ENCODE measurements around the gene PAK2.
A peak's percentile ranks its signal among the peaks of the same experiment; 100 is the strongest.

The PAK2 gene

DNA sequence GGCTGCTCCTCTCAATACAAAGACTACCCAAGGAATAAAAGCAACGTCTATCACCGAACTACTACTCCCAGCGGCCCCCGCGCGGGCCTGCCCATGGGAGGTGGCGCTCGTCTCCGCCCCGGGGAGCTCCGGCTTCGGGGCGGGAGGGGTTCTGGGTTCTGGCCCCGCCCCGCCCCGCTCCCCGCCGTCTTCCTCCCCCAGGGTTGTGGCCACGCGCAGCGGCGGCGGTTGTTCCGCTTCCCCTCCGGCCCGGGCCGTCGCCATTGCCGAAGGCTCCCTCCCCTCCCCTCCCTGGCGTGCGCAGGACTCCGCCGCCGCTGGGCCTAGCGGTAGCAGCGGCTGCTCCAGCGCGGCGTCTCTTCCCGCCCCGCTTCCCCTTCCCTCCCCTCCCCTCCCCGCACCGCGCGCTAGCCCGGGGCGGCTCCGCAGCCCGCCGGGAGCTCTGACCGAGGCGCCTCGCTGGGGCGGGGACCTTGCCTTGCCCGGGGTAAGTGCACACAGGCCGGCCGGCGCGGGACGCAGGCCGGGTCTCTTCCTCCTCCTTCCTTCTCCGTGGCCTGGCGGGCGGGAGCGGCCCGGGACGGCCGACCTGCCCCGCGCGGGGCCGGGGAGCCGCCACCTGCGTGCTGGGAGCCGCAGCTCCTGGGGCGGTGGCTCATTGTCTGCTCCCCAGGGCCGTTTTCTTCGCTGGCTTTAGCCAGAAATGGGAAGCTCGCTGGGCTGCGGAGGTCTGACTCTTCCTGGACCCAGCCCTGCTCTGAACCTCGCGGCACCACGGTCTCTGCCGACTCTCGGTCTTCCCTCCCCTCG is at the start of gene PAK2:
TSS of gene PAK2 (plus strand) at position 187 of the 810 bp plus-strand sequence. CDS start 42,790 bp downstream, outside the sequence.
- TF ChIP-seq, protein P1, sequence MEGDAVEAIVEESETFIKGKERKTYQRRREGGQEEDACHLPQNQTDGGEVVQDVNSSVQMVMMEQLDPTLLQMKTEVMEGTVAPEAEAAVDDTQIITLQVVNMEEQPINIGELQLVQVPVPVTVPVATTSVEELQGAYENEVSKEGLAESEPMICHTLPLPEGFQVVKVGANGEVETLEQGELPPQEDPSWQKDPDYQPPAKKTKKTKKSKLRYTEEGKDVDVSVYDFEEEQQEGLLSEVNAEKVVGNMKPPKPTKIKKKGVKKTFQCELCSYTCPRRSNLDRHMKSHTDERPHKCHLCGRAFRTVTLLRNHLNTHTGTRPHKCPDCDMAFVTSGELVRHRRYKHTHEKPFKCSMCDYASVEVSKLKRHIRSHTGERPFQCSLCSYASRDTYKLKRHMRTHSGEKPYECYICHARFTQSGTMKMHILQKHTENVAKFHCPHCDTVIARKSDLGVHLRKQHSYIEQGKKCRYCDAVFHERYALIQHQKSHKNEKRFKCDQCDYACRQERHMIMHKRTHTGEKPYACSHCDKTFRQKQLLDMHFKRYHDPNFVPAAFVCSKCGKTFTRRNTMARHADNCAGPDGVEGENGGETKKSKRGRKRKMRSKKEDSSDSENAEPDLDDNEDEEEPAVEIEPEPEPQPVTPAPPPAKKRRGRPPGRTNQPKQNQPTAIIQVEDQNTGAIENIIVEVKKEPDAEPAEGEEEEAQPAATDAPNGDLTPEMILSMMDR (conservative IDR thresholded peaks at IDR 0.05): no peak
- peak within 1 kb of the TSS; percentile 97 for H3K27ac ChIP-seq

DNA sequence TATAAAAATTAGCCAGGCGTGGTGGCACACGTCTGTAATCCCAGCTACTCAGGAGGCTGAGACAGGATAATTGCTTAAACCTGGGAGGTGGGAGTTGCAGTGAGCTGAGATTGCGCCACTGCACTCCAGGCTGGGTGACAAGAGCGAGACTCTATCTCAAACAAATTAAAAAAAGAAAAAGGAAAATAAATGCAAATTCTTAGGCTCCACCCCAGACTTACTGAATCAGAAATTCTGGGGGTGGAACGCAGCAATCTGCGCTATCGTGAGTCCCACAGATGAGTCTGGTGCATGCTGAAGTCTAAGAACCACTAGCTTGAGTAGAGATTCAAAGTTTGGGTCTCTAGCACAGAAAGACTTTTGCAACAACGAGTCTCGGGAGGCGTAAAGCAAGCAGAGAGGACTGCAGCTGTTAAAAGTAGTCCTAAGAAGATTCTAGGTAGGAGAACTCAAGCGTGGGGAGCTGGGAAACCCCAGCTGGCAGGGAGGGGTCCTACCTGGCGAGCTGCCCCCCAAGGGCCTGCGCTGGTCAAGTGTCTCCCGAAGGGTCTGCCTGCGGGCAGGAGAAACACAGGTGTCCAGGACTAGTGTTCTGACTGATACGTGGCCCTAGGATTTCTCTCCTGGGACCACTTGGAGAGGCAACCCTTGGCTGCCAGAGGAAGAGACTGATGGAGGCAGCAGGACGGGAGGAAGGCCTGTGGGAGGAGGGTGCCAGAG is 49.6 kb upstream of the PAK2 start:
- no peak overlapping the region for H3K27ac ChIP-seq
- TF ChIP-seq, protein P1 (conservative IDR thresholded peaks at IDR 0.05): no peak

DNA sequence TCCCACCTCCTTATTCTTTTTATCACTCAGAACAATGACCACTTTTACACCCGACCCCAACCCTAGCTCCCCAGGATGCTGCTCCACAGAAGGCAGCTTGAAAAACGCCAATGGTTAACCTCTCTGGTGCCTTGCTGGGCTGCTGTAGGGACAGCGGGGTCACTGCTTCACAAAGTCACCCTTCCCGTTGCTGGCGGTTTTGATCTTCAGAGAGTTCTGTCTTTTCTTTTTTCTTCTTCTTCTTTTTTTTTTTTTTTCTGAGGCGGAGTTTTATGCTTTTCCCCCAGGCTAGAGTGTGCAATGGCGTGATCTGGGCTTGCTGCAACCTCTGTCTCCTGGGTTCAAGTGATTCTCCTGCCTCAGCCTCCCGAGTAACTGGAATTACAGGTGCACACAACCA is 48.3 kb upstream of the PAK2 start:
- H3K27ac ChIP-seq: no peak overlapping the region
- TF ChIP-seq, protein P1 (conservative IDR thresholded peaks at IDR 0.05): no peak

DNA sequence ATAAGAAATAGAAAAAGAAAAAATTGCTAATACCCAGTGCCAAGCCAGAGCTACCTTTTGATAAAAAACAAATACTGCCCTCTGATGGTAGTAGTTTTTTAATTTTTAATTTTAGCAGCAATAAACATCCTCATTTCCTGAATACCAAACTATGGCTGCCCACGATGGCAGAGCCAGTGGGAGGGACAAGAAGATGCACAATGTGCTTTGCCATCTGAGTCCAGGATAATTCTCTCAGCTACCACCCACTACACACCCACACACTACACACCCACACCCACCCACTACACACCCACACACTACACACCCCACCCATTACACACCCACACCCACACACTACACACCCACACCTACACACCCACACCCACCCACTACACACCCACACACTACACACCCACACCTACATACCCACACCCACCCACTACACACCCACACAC is 45.4 kb upstream of the PAK2 start:
- TF ChIP-seq, protein P1 (conservative IDR thresholded peaks at IDR 0.05): peak; percentile 31
- no peak overlapping the region for H3K27ac ChIP-seq

DNA sequence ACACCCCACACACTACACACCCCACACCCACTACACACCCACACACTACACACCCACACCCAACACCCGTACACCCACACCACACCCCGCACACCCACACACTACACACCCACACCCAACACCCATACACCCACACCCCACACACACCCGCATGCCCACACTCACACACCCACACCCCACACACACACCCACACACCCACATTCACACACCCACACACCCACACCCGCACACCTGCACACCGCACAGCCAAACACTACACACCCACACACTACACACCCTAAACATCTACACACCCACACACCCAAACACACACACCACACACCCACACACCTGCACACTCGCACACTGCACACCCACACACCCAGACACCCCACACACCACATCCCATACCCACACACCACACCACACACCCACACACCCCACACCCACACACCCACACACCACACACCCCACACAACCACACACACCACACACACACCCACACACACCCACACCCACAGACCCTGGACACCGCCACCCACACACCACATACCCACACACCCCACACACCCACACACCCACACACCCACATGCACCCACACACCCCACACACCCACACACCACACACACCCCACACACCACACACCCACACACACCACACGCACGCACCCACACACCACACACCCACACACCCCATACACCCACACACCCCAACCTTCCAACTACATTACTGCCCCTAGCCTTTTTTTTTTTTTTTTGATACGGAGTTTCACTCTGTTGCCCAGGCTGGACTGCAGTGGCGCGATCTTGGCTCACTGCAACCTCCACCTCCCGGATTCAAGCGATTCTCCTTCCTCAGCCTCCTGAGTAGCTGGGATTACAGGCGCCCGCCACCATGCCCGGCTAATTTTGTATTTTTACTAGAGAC is 44.5 kb upstream of the PAK2 start:
- no peak overlapping the region for H3K27ac ChIP-seq
- TF ChIP-seq, protein P1 (conservative IDR thresholded peaks at IDR 0.05): no peak

DNA sequence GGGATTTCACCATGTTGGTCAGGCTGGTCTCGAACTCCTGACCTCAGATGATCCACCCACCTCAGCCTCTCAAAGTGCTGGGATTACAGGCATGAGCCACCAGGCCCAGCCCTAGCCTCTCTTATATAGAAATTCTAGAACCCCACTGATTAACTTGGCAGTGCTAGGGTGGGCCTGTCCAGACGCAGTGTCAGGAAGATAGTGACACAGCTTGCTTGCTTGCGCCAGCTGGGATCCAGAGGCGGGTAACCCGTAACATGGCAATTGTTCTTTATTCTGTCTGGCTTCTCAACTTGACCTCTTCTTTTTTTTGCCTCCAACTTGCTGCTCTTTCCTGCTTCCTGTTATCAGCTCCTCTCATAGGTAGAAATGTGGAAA is 43.8 kb upstream of the PAK2 start:
- TF ChIP-seq, protein P1 (conservative IDR thresholded peaks at IDR 0.05): no peak

More for the DNA sequence above, 43.8 kb upstream of the PAK2 start:
- H3K27ac ChIP-seq: no peak overlapping the region
